Measurements from ENCODE around the gene ITIH4. TPM values are rescaled to one million over a fixed set of nuclear protein-coding genes. Genes with fewer than 3 reads are reported as not detected.

The ITIH4 gene
- total RNA-seq, 1 experiment from 2014 or later: 0.80 TPM

DNA sequence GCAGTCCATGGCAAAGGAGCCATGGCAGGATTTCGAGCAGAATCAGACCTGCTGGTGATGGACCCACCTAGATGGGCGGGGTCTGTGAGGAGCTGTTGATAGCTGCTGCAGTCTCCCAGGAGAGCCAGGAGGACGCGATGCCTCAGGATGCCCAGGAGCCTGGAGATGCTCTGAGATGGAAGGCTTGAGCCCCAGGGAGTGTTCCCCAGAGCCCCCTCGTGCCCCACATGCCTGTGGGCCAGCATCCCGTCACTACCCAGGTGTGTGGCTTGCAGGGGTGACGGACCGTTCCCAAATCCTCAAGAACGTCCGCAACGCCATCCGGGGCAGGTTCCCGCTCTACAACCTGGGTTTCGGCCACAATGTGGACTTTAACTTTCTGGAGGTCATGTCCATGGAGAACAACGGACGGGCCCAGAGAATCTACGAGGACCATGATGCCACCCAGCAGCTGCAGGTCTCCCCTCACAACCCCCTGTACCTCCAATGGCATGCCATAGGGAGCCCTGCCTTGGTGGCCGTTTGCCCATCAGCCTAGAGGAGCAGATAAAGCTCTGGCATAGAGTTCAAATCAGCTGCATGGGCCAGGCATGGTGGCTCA lies 46.4 kb downstream of the ITIH4 start:
- ChIA-PET POLR2A (ENCODE audit: unreplicated experiment) (no interaction called here), CTCF (no interaction called here)

DNA sequence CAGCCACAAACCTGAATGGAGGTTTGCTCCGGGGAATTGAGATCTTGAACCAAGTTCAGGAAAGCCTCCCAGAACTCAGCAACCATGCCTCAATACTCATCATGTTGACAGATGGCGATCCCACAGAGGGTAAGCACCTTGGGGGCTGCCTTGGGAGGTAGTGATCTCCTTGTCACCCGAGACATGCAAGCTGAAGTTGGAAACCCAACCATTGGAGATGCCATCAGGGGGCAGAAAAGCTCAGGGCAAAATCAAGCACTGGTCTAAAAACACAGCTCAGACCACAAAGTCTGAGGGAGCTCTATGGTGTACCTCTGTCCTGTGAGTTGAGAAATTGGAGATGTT lies 47.3 kb downstream of the ITIH4 start:
- ChIA-PET POLR2A (ENCODE audit: unreplicated experiment) (interaction anchor here (0.6 kb wide), 1 partner anchor 62 kb away, joined by 3 read pairs; no protein-coding TSS in a partner anchor), CTCF (no interaction called here)
- H4K20me1 ChIP-seq (ENCODE audit: low read length): no peaks in the 10 kb centered on the region
- ATAC-seq: no peak
- H3K4me2 ChIP-seq (ENCODE audit: low read length): no peak overlapping the region
- BruUV-seq (replicated peaks): no TSS peak
- no peak overlapping the region for H2AFZ ChIP-seq (ENCODE audit: low read length)
- no peaks in the 10 kb centered on the region for H3K9me2 ChIP-seq (replicated peaks; ENCODE audit: low read length)
- H3K27ac ChIP-seq (ENCODE audit: low read length): no peak overlapping the region
- H3F3A ChIP-seq (ENCODE audit: low read length, unreplicated experiment): no peaks in the 10 kb centered on the region
- TF ChIP-seq EZH2phosphoT487 (IDR thresholded peaks at IDR 0.05; ENCODE audit: borderline replicate concordance, low read length) (no peak), EZH2 (IDR thresholded peaks at IDR 0.05; ENCODE audit: low read length, unreplicated experiment) (no peak)
- TF ChIP-seq, protein P1, sequence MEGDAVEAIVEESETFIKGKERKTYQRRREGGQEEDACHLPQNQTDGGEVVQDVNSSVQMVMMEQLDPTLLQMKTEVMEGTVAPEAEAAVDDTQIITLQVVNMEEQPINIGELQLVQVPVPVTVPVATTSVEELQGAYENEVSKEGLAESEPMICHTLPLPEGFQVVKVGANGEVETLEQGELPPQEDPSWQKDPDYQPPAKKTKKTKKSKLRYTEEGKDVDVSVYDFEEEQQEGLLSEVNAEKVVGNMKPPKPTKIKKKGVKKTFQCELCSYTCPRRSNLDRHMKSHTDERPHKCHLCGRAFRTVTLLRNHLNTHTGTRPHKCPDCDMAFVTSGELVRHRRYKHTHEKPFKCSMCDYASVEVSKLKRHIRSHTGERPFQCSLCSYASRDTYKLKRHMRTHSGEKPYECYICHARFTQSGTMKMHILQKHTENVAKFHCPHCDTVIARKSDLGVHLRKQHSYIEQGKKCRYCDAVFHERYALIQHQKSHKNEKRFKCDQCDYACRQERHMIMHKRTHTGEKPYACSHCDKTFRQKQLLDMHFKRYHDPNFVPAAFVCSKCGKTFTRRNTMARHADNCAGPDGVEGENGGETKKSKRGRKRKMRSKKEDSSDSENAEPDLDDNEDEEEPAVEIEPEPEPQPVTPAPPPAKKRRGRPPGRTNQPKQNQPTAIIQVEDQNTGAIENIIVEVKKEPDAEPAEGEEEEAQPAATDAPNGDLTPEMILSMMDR (conservative IDR thresholded peaks at IDR 0.05; ENCODE audit: low read depth, low read length): no peak
- no peak overlapping the region for H3K9ac ChIP-seq (ENCODE audit: low read length)
- peaks cover 26% of the 10 kb centered on the region for H3K27me3 ChIP-seq (ENCODE audit: low read length)
- no peak overlapping the region for H3K4me3 ChIP-seq (ENCODE audit: low read length)
- no peaks in the 10 kb centered on the region for H3K4me1 ChIP-seq (ENCODE audit: insufficient read depth, low read length)
- no peak for DNase-seq
- intact Hi-C loops (cut with micrococcal nuclease): no loop called here
- H3K9me3 ChIP-seq (ENCODE audit: low read length): no peaks in the 10 kb centered on the region
- no peaks in the 10 kb centered on the region for H3K36me3 ChIP-seq (ENCODE audit: low read depth, low read length)
- H3K79me2 ChIP-seq (ENCODE audit: low read length): no peaks in the 10 kb centered on the region

More for the DNA sequence above, 46.4 kb downstream of the ITIH4 start:
- TF ChIP-seq, protein P1 (conservative IDR thresholded peaks at IDR 0.05; ENCODE audit: low read depth, low read length): no peak
- no peak for TF ChIP-seq EZH2 (IDR thresholded peaks at IDR 0.05; ENCODE audit: low read length, unreplicated experiment)
- no peak for TF ChIP-seq EZH2phosphoT487 (IDR thresholded peaks at IDR 0.05; ENCODE audit: borderline replicate concordance, low read length)
- H3K27me3 ChIP-seq (ENCODE audit: low read length): peaks cover 26% of the 10 kb centered on the region
- no peaks in the 10 kb centered on the region for H3K36me3 ChIP-seq (ENCODE audit: low read depth, low read length)
- H4K20me1 ChIP-seq (ENCODE audit: low read length): no peaks in the 10 kb centered on the region
- no peaks in the 10 kb centered on the region for H3K4me1 ChIP-seq (ENCODE audit: insufficient read depth, low read length)
- H3K27ac ChIP-seq (ENCODE audit: low read length): no peak overlapping the region
- H3K4me3 ChIP-seq (ENCODE audit: low read length): no peak overlapping the region
- no TSS peak for BruUV-seq (replicated peaks)
- no peaks in the 10 kb centered on the region for H3K9me2 ChIP-seq (replicated peaks; ENCODE audit: low read length)
- no peaks in the 10 kb centered on the region for H3K79me2 ChIP-seq (ENCODE audit: low read length)
- intact Hi-C loops (cut with micrococcal nuclease): no loop called here
- H3K4me2 ChIP-seq (ENCODE audit: low read length): no peak overlapping the region
- H3K9ac ChIP-seq (ENCODE audit: low read length): no peak overlapping the region
- no peak overlapping the region for H2AFZ ChIP-seq (ENCODE audit: low read length)
- H3F3A ChIP-seq (ENCODE audit: low read length, unreplicated experiment): no peaks in the 10 kb centered on the region
- DNase-seq (no peak), ATAC-seq (no peak)
- no peaks in the 10 kb centered on the region for H3K9me3 ChIP-seq (ENCODE audit: low read length)

DNA sequence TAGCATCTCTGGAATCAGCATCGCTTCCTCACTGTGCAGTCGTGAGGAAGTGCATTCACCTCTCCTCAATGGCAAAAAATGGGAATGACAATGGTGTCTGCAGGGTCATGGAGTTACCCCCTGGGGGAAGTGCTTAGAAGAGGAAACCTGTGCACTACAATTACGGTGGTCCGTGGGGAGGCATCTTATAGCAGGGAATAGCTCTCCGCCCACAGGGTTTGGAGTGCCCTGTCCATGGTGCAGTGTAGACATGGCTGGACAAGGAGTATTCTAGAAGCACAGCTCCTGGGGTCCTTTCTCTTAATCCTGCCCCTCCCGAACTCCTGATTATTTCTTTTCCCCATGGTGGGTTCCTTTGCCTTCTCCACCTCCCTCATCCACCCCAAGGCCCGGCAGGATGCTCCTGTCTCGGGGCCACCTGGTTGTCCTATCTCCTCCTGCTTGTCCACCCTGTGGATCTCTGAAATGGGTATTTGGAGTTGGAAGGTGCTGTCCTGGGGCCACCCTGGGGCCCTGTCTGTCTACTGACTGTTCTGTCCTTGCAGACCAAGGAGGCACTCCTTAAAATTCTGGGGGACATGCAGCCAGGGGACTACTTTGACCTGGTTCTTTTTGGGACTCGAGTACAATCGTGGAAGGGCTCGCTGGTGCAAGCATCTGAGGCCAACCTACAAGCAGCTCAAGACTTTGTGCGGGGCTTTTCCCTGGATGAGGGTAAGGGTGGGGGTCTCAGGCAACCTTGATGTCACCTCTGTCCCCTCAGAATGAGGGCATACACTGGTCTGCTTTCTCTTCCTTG lies 47.9 kb downstream of the ITIH4 start:
- TF ChIP-seq EZH2phosphoT487 (IDR thresholded peaks at IDR 0.05; ENCODE audit: borderline replicate concordance, low read length) (no peak), EZH2 (IDR thresholded peaks at IDR 0.05; ENCODE audit: low read length, unreplicated experiment) (no peak)
- TF ChIP-seq, protein P1 (conservative IDR thresholded peaks at IDR 0.05; ENCODE audit: low read depth, low read length): no peak
- H3K27ac ChIP-seq (ENCODE audit: low read length): no peak overlapping the region
- no peak for ATAC-seq
- no peaks in the 10 kb centered on the region for H3K4me1 ChIP-seq (ENCODE audit: insufficient read depth, low read length)
- no TSS peak for BruUV-seq (replicated peaks)
- POLR2A ChIA-PET (ENCODE audit: unreplicated experiment): interaction anchor here (0.6 kb wide), 1 partner anchor 62 kb away, joined by 3 read pairs; no protein-coding TSS in a partner anchor
- H2AFZ ChIP-seq (ENCODE audit: low read length): no peak overlapping the region
- H4K20me1 ChIP-seq (ENCODE audit: low read length): no peaks in the 10 kb centered on the region
- H3K9ac ChIP-seq (ENCODE audit: low read length): no peak overlapping the region
- DNase-seq: no peak
- H3K4me2 ChIP-seq (ENCODE audit: low read length): no peak overlapping the region
- CTCF ChIA-PET: no interaction called here
- peaks cover 26% of the 10 kb centered on the region for H3K27me3 ChIP-seq (ENCODE audit: low read length)
- H3K4me3 ChIP-seq (ENCODE audit: low read length): no peak overlapping the region
- H3F3A ChIP-seq (ENCODE audit: low read length, unreplicated experiment): no peaks in the 10 kb centered on the region
- no peaks in the 10 kb centered on the region for H3K9me2 ChIP-seq (replicated peaks; ENCODE audit: low read length)
- intact Hi-C loops (cut with micrococcal nuclease): no loop called here
- no peaks in the 10 kb centered on the region for H3K36me3 ChIP-seq (ENCODE audit: low read depth, low read length)
- no peaks in the 10 kb centered on the region for H3K79me2 ChIP-seq (ENCODE audit: low read length)
- no peaks in the 10 kb centered on the region for H3K9me3 ChIP-seq (ENCODE audit: low read length)

Data from PC-3 (cell line).